ENCODE data around the gene ZFR2.

DNA sequence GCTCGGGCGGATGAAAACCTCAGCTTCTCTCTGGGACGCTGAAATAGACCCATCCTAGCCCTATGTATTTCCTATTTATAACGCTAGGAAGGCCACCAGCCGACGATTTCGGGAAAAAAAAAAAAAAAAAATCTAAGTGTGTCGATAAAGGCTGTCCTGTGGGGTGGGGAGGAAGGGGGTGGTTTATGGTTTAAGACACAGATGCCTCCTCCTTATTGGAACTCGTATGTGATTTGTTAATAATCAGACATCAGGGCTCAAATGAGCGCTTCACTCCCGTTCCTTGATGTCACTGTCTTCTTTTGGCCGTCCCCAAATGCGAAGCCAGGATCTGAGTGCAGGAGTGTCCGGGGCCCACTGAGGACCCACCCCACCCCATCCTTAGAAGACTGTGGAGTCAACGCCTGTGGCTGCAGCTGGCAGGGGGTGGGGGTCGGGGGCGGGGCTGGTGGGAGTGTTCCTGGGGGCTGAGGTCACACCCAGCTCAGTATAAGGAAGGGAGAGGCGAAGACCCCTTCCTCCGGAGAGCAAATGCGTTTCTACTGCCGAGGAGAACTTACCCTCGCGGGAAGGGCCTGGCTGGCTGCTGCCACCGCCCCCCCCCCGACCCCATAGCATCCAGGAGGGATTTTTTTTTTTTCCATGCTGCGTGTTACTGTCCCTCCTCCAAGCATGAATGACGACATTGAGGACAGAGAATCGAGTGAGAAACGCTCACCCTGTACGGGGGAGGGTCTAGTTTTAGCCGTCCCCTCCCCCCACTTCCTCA is 12.6 kb upstream of the ZFR2 start:
- no peak for TF ChIP-seq POLR2AphosphoS5 (IDR thresholded peaks at IDR 0.05; ENCODE audit: low read depth, low read length)
- no peak for TF ChIP-seq SIN3A (IDR thresholded peaks at IDR 0.05; ENCODE audit: borderline replicate concordance, insufficient read depth, low read length)
